Peyer's patch (tissue), 4 donors: ENCODE data around the gene ACTL8. TPM values are rescaled to one million over a fixed set of nuclear protein-coding genes. Genes with fewer than 3 reads are reported as not detected.

Experiments
- DNase-seq, 3 donors: peaks; one replicate each; pipeline ENCODE4 v3.0.0-alpha.2; 2017 to 2019
- H3K27ac ChIP-seq, 4 donors: fragments of 200-600 bp; sonication (generic); one replicate each; pipeline ENCODE4 v1.5.1; 2016 to 2019
- H3K27me3 ChIP-seq, 2 donors: fragments of 200-600 bp; sonication (generic); one replicate each; pipeline ENCODE4 v1.5.1; 2019
- H3K36me3 ChIP-seq, 3 donors: fragments of 200-600 bp; sonication (generic); one replicate each; pipeline ENCODE4 v1.5.1; 2016 to 2019
- H3K4me1 ChIP-seq, 4 donors: fragments of 200-600 bp; sonication (generic); one replicate each; pipeline ENCODE4 v1.5.1; 2016 to 2019
- H3K4me3 ChIP-seq, 4 donors: fragments of 200-600 bp; sonication (generic); 1 replicate in 3 of 4; 2 replicates in 1 of 4; pipeline ENCODE4 v1.5.1; 2016 to 2019; ENCODE audit warnings: mild to moderate bottlenecking in 1 of 4
- H3K9me3 ChIP-seq, 4 donors: fragments of 200-600 bp; sonication (generic); one replicate each; pipeline ENCODE4 v1.5.1; 2016 to 2019; ENCODE audit warnings: mild to moderate bottlenecking in 1 of 4
- POLR2A ChIP-seq, 2 donors: fragments of 450-650 bp; IDR thresholded peaks; one replicate each; pipeline ENCODE4 v1.5.1; 2017; ENCODE audit warnings: antibody characterized with exemption in 2 of 2, mild to moderate bottlenecking in 2 of 2, moderate library complexity in 2 of 2
- total RNA-seq, 4 donors: library from RNA; depleted of rRNA; stranded (reverse); fragments of >200 nt; gene quantifications; one replicate each; pipeline ENCODE4 v1.1.0, GENCODE V29; 2016
- TF ChIP-seq, protein P1 (sequence below), 6 experiments: fragments of 450-650 bp in 4 of 6; fragments of 200-600 bp in 2 of 6; sonication (generic) in 1 of 6; IDR thresholded peaks; one replicate each; pipeline ENCODE4 v1.5.1; 2017 to 2019; ENCODE audit warnings: antibody characterized with exemption in 6 of 6, mild to moderate bottlenecking in 3 of 6, moderate library complexity in 1 of 6

The ACTL8 gene
- total RNA-seq, 4 donors from 2014 or later, result not detected

DNA sequence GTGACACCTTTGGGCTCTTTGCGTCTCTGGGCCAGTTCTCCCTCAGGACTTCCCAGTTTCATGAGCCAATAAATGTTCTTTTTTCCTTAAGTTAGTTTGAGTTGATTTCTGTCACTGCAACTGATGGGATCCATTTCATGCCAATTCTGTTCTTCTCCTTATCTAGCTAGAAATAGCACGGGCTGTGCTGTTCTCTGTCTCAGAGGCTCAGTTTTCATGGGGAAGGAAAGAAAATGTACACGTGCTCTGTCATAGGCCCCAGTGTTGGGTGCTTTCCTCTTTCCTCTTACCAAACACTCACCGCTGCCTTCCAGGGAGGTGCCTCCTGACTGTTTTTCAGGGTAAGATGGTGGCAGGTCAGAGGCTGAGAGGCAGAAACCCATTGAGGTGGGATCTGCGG, 43.2 kb upstream of the ACTL8 start:
- TF ChIP-seq POLR2A (IDR thresholded peaks at IDR 0.05), result no peak
- TF ChIP-seq, protein P1, sequence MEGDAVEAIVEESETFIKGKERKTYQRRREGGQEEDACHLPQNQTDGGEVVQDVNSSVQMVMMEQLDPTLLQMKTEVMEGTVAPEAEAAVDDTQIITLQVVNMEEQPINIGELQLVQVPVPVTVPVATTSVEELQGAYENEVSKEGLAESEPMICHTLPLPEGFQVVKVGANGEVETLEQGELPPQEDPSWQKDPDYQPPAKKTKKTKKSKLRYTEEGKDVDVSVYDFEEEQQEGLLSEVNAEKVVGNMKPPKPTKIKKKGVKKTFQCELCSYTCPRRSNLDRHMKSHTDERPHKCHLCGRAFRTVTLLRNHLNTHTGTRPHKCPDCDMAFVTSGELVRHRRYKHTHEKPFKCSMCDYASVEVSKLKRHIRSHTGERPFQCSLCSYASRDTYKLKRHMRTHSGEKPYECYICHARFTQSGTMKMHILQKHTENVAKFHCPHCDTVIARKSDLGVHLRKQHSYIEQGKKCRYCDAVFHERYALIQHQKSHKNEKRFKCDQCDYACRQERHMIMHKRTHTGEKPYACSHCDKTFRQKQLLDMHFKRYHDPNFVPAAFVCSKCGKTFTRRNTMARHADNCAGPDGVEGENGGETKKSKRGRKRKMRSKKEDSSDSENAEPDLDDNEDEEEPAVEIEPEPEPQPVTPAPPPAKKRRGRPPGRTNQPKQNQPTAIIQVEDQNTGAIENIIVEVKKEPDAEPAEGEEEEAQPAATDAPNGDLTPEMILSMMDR (IDR thresholded peaks at IDR 0.05), result no peak
- Histone ChIP-seq H3K4me1 (no peaks in the 10 kb centered on the region), H3K4me3 (no peak overlapping the region), H3K27me3 (no peaks in the 10 kb centered on the region), H3K36me3 (no peaks in the 10 kb centered on the region), H3K27ac (no peak overlapping the region), H3K9me3 (no peaks in the 10 kb centered on the region)
- DNase-seq, result no peak

DNA sequence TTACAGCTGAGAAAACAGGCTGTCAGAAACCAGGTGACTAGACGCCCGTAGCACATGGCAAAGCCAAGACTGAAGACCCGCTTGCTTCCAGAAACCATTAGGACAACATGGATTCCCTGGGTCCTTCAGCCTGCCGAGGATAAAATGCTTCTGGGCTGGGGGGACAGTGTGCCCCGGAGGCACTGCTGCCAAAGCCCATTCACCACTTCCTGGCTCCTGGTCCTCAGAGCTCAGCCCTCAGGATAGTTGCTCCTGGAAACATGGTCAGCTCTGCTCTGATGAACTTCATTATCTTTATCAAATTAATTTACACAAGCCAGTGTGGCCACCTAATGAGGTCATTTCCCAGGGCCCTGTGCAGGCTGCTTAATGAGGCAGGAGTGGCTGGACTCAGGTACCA, 41.1 kb upstream of the ACTL8 start:
- H3K36me3 ChIP-seq, result no peaks in the 10 kb centered on the region

DNA sequence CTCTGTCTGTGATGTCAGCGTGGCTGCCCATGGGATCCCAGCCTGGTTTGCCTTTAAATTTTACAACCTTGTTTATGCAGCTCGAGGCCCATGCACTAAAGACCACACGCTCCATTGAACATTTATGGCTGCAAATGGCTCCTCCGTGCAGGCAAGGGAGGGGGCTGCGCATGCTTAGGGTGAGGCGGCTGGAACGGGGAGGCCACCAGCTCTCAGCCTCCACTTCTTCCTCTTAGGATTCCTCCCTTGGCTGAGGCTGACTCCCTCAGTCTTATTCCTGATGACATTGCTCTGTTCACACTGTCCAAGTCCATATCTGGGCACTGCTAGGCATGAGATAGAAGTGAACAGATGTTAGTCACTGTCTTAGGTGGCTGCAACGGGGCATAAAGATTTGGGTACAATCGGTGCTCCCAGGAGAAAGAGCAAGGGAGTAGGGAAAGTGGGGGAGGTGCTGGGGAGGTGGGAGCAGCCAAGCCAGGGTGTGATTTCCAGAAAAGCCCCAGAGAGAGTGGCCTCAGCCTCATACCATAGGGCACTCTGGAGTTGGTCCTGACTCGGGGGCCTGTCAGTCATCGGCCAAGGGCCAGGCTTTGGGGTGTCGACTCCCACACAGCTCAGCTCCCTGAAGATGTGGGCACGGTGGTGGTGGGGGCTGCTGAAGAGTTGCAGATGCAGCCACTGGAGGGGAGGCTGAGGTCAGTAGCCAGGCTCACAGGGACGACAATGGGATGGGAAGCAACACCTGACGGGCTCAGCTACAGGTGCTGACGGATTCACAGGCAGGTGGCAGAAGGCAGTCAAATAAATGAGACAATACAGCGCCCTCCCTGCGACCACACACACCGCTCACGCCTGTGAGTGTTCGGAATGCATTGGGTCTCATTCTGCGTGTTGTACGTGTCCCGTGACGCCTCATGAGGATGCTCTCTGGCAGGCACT, 37.3 kb upstream of the ACTL8 start:
- no peaks in the 10 kb centered on the region for H3K27me3 ChIP-seq
- H3K9me3 ChIP-seq, result no peaks in the 10 kb centered on the region
- H3K4me3 ChIP-seq, result no peak overlapping the region
- no peak overlapping the region for H3K27ac ChIP-seq
- no peaks in the 10 kb centered on the region for H3K4me1 ChIP-seq
- no peak for DNase-seq
- TF ChIP-seq POLR2A (IDR thresholded peaks at IDR 0.05), result no peak
- TF ChIP-seq, protein P1 (IDR thresholded peaks at IDR 0.05), result no peak
- no peaks in the 10 kb centered on the region for H3K36me3 ChIP-seq

More for the DNA sequence above, 41.1 kb upstream of the ACTL8 start:
- no peak overlapping the region for H3K4me3 ChIP-seq
- TF ChIP-seq, protein P1 (IDR thresholded peaks at IDR 0.05), result no peak
- no peak for TF ChIP-seq POLR2A (IDR thresholded peaks at IDR 0.05)
- no peaks in the 10 kb centered on the region for H3K27me3 ChIP-seq
- H3K4me1 ChIP-seq, result no peaks in the 10 kb centered on the region
- H3K9me3 ChIP-seq, result no peaks in the 10 kb centered on the region
- no peak for DNase-seq
- no peak overlapping the region for H3K27ac ChIP-seq

DNA sequence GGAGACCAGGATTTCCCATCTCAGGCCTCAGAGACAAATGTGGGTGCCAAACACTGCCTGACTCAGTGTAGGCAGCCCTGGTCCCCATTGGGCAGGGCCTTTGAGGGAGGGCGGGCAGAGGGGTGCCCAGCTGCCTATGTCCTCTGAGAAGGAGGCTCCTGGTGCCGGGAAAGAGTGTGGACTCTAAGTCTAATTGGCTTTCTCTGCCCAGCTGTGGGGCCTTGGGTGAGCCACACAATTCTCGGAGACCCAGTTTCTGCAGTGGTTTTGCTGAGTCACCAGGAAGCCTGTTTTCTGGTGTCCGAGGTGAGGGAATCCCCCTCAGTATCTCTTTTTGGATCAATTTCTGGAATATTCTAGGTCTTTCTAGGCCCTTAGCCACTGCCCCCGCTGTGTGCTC, 35.3 kb upstream of the ACTL8 start:
- no peaks in the 10 kb centered on the region for H3K9me3 ChIP-seq
- H3K27me3 ChIP-seq, result no peaks in the 10 kb centered on the region
- no peaks in the 10 kb centered on the region for H3K4me1 ChIP-seq
- H3K4me3 ChIP-seq, result no peak overlapping the region
- no peak for DNase-seq
- H3K36me3 ChIP-seq, result no peaks in the 10 kb centered on the region
- TF ChIP-seq, protein P1 (IDR thresholded peaks at IDR 0.05), result no peak
- no peak for TF ChIP-seq POLR2A (IDR thresholded peaks at IDR 0.05)
- H3K27ac ChIP-seq, result no peak overlapping the region

DNA sequence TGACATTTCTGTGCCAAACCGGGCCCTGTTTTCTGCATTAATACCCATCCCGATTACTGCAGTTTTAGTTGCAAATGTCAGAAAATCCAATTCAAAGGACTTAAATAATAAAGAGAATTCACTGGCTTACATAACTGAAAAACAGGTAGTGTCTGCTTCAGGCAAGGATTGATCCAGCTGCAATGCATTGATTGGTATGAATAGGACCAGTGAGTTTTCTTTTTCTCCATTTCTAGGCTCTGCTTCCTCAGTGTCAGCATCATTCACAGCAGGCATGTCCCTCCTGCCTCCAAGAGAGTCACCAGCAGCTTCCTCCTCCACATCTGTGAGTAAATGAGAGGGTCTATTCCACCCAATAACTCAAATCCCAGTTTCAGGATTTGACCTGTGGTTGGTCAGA, 33.7 kb upstream of the ACTL8 start:
- no peak for DNase-seq
- Histone ChIP-seq H3K36me3 (no peaks in the 10 kb centered on the region), H3K4me3 (no peak overlapping the region), H3K4me1 (no peaks in the 10 kb centered on the region), H3K27ac (no peak overlapping the region), H3K27me3 (no peaks in the 10 kb centered on the region), H3K9me3 (no peaks in the 10 kb centered on the region)
- TF ChIP-seq POLR2A (IDR thresholded peaks at IDR 0.05), result no peak
- TF ChIP-seq, protein P1 (IDR thresholded peaks at IDR 0.05), result no peak
